HepG2 (cell line): ENCODE data around the gene UCK2. TPM values are rescaled to one million over a fixed set of nuclear protein-coding genes. Genes with fewer than 3 reads are reported as not detected.

Experiments used
- BCLAF1 ChIP-seq: fragments of 450-650 bp; IDR thresholded peaks from 2 replicates; pipeline ENCODE4 v1.6.1; 2017; ENCODE audit warnings: mild to moderate bottlenecking
- CEBPZ ChIP-seq: IDR thresholded peaks from 2 replicates; pipeline ENCODE4 v1.6.1; 2012; ENCODE audit warnings: low read length, improper control_type of control experiment
- CREB3 ChIP-seq: sonication (generic); formaldehyde crosslinking; IDR thresholded peaks from 2 replicates; pipeline ENCODE4 v1.5.0; 2020; ENCODE audit warnings: missing genetic modification reagents
- ELF3 ChIP-seq: IDR thresholded peaks from 2 replicates; pipeline ENCODE4 v1.6.1; 2016; ENCODE audit warnings: missing genetic modification reagents, missing compliant biosample characterization
- HOXA5 ChIP-seq: sonication (generic); formaldehyde crosslinking; IDR thresholded peaks from 2 replicates; pipeline ENCODE4 v1.4.0; 2020; ENCODE audit warnings: missing genetic modification reagents
- MAFG ChIP-seq: sonication (generic); formaldehyde crosslinking; IDR thresholded peaks from 2 replicates; pipeline ENCODE4 v1.5.1; 2020; ENCODE audit warnings: mild to moderate bottlenecking, missing genetic modification reagents
- MAZ ChIP-seq, 2 experiments: sonication (generic) in 1 of 2; formaldehyde crosslinking in 1 of 2; IDR thresholded peaks; 2 replicates each; pipeline versions ENCODE4 v1.5.0 to v1.6.1; 2012 to 2020; ENCODE audit warnings: low read depth in 2 of 2, mild to moderate bottlenecking in 2 of 2, borderline replicate concordance in 1 of 2, improper control_type of control experiment in 1 of 2, low read length in 1 of 2, missing genetic modification reagents in 1 of 2, moderate library complexity in 1 of 2
- MTA3 ChIP-seq: sonication (generic); formaldehyde crosslinking; IDR thresholded peaks from 2 replicates; pipeline ENCODE4 v1.4.0; 2020; ENCODE audit warnings: missing genetic modification reagents
- NCOR1 ChIP-seq: fragments of 200-600 bp; sonication (generic); IDR thresholded peaks from 2 replicates; pipeline ENCODE4 v1.7.0; 2017; ENCODE audit warnings: antibody characterized with exemption, low read length, borderline replicate concordance
- RNF219 ChIP-seq: sonication (generic); formaldehyde crosslinking; IDR thresholded peaks from 2 replicates; pipeline ENCODE4 v1.5.0; 2020; ENCODE audit warnings: mild to moderate bottlenecking, missing genetic modification reagents
- TFDP2 ChIP-seq: sonication (generic); formaldehyde crosslinking; IDR thresholded peaks from 2 replicates; pipeline ENCODE4 v1.4.0; 2020; ENCODE audit warnings: missing genetic modification reagents
- TMF1 ChIP-seq: sonication (generic); formaldehyde crosslinking; IDR thresholded peaks from 2 replicates; pipeline ENCODE4 v1.8.1; 2022; ENCODE audit warnings: low read depth, missing genetic modification reagents
- ZNF329 ChIP-seq: sonication (generic); formaldehyde crosslinking; IDR thresholded peaks from 2 replicates; pipeline ENCODE4 v1.9.0; 2021; ENCODE audit warnings: low read depth, mild to moderate bottlenecking, missing genetic modification reagents
- ZNF335 ChIP-seq: sonication (generic); formaldehyde crosslinking; IDR thresholded peaks from 2 replicates; pipeline ENCODE4 v1.4.0; 2020; ENCODE audit warnings: missing genetic modification reagents
- ZNF772 ChIP-seq: sonication (generic); formaldehyde crosslinking; IDR thresholded peaks from 2 replicates; pipeline ENCODE4 v1.5.0; 2020; ENCODE audit warnings: mild to moderate bottlenecking, missing genetic modification reagents
- ZNF878 ChIP-seq: sonication (generic); formaldehyde crosslinking; IDR thresholded peaks from 2 replicates; pipeline ENCODE4 v1.8.1; 2023; ENCODE audit warnings: mild to moderate bottlenecking, missing genetic modification reagents, moderate library complexity
- ZSCAN31 ChIP-seq: sonication (generic); formaldehyde crosslinking; IDR thresholded peaks from 2 replicates; pipeline ENCODE4 v1.5.0; 2020; ENCODE audit warnings: low read depth, mild to moderate bottlenecking, missing genetic modification reagents
- polyA plus RNA-seq, 8 experiments: library from polyadenylated mRNA; depleted of rRNA in 3 of 8; stranded (reverse) in 7 of 8; unstranded in 1 of 8; fragments of >200 nt; fragmentation: Illumina TruSeq in 4 of 8; extraction: Trizol in 4 of 8; gene quantifications; 2 replicates each; pipeline versions ENCODE4 v1.2.1 to v1.2.3, GENCODE V29; 2011 to 2016; ENCODE audit warnings: low read depth in 4 of 8, missing spikeins in 1 of 8, mixed read lengths in 1 of 8; ENCODE audit not compliant: insufficient read depth in 1 of 8
- total RNA-seq, 5 experiments: library from RNA; depleted of rRNA; stranded (reverse); fragments of >200 nt; fragmentation: Illumina TruSeq; extraction: Trizol; gene quantifications; 2 replicates each; pipeline ENCODE4 v1.2.3, GENCODE V29; 2016; ENCODE audit warnings: low read depth in 1 of 5

Gene UCK2
- total and polyA plus RNA-seq, 2 of the 13 experiments (the other 11 are each of a cell fraction or from before 2014, with no cell fraction given), result 64.3 to 78.0 TPM

GRCh38 chr1:165827268-165828102 is at the start of gene UCK2 (continued):
- TF ChIP-seq ZNF335 (CRISPR knock-in tag) (0 out of 2 replicates have a peak, but pooled peaks have one; percentile 4), ZNF878 (CRISPR knock-in tag) (no peak), CEBPZ (no peak), CREB3 (CRISPR knock-in tag) (no peak), ZSCAN31 (peak; percentile 79; the same call in 1 of the 2 replicates), TFDP2 (CRISPR knock-in tag) (peak; percentile 76), MAFG (CRISPR knock-in tag) (no peak), ZNF772 (CRISPR knock-in tag) (peak; percentile 44; the same call in 1 of the 2 replicates), BCLAF1 (no peak), NCOR1 (no peak), MAZ (IDR thresholded peaks at IDR 0.05; ENCODE audit: borderline replicate concordance, low read depth, low read length) (0 out of 2 replicates have a peak, but pooled peaks have one; percentile 16), MAZ (CRISPR knock-in tag; IDR thresholded peaks at IDR 0.05; ENCODE audit: low read depth) (peak; percentile 56; the same call in 1 of the 2 replicates), RNF219 (CRISPR knock-in tag) (no peak; the same call in 1 of the 2 replicates), TMF1 (CRISPR knock-in tag) (peak; percentile 83), MTA3 (CRISPR knock-in tag) (no peak), ELF3 (CRISPR knock-in tag) (peak; percentile 13; the same call in 1 of the 2 replicates), ZNF329 (CRISPR knock-in tag) (0 out of 2 replicates have a peak, but pooled peaks have one; percentile 63), HOXA5 (CRISPR knock-in tag) (no peak)
